ENCODE data around the gene C2CD4B. TPM values are rescaled to one million over a fixed set of nuclear protein-coding genes. Genes with fewer than 3 reads are reported as not detected.

The C2CD4B gene
- total RNA-seq, 1 experiment from 2014 or later: 0.13 TPM

- Histone ChIP-seq H3K4me1 (ENCODE audit: insufficient read depth, low read length) (no peaks in the 10 kb centered on the region), H3K18ac (ENCODE audit: insufficient read length, low read depth, low read length) (no peak overlapping the region), H3K23me2 (ENCODE audit: insufficient read length, low read depth, low read length, poor library complexity, severe bottlenecking) (no peaks in the 10 kb centered on the region), H2BK12ac (ENCODE audit: insufficient read length, low read depth, low read length) (no peak overlapping the region), H2BK5ac (ENCODE audit: insufficient read length, low read length) (no peak overlapping the region), H4K91ac (ENCODE audit: insufficient read length, low read depth, low read length) (no peak overlapping the region), H2AK5ac (ENCODE audit: insufficient read length, low read length) (no peak overlapping the region), H3K4me2 (ENCODE audit: insufficient read depth, insufficient read length, low read length) (no peak overlapping the region), H3K56ac (ENCODE audit: insufficient read length, low read depth, low read length) (no peak overlapping the region), H4K8ac (replicated peaks; ENCODE audit: insufficient read length, low read depth, low read length) (no peak overlapping the region), H2BK15ac (ENCODE audit: low read depth, low read length) (no peak overlapping the region), H3K79me2 (ENCODE audit: insufficient read depth, low read length) (no peaks in the 10 kb centered on the region), H2BK20ac (ENCODE audit: low read depth, low read length, poor library complexity, severe bottlenecking) (no peak overlapping the region), H4K20me1 (ENCODE audit: control insufficient read depth, insufficient read depth, insufficient read length) (no peaks in the 10 kb centered on the region), H3K23ac (ENCODE audit: insufficient read length, low read depth, low read length) (no peak overlapping the region), H3K79me1 (ENCODE audit: insufficient read depth, low read depth, low read length, poor library complexity, severe bottlenecking) (no peaks in the 10 kb centered on the region), H3K14ac (ENCODE audit: insufficient read depth, low read length) (no peak overlapping the region), H3K9me3 (ENCODE audit: control insufficient read depth, low read depth, low read length) (no peaks in the 10 kb centered on the region), H3K4ac (ENCODE audit: low read depth, low read length) (no peak overlapping the region), H4K5ac (ENCODE audit: insufficient read length, low read depth, low read length) (no peak overlapping the region), H3K27me3 (ENCODE audit: insufficient read depth, low read length) (no peaks in the 10 kb centered on the region), H3T11ph (ENCODE audit: low read length) (no peak overlapping the region), H2BK120ac (ENCODE audit: low read depth, low read length, poor library complexity, severe bottlenecking) (no peak overlapping the region), H3K27ac (ENCODE audit: insufficient read length, low read depth, low read length) (no peak overlapping the region), H3K9ac (ENCODE audit: extremely low read depth, insufficient read length, low read length) (no peak overlapping the region), H2AFZ (ENCODE audit: low read length) (no peak overlapping the region)
- no peak for DNase-seq
- no CpG with 5 or more reads among the region's 3 CpGs for WGBS (ENCODE audit: extremely low coverage, insufficient read length, low lambda C conversion rate)
- Mint-ChIP-seq H3K27me3 (ENCODE audit: low read depth) (no peaks in the 10 kb centered on the region; the same call in 1 of the 2 replicates), H3K36me3 (ENCODE audit: insufficient read depth in 1 of 3, low read depth in 3 of 3) (no peaks in the 10 kb centered on the region; a peak in 1 of 7 replicates), H3K4me3 (no peak overlapping the region), H3K9me3 (no peaks in the 10 kb centered on the region; a peak in 3 of 5 replicates), H3K27ac (no peak overlapping the region; a peak in 1 of 7 replicates), H3K4me1 (peaks cover under 1% of the 10 kb centered on the region in 2 experiments; a peak in 3 of 4 replicates)
- TF ChIP-seq CTCF (conservative IDR thresholded peaks at IDR 0.05): no peak
Observed at GRCh38 chr15:62136911-62137865, 27.9 kb downstream of the C2CD4B start.
